GM18907 (cell line): ENCODE measurements around the gene C4orf50.
"Not testable (repeated sequence)": the region's sequence is repeated elsewhere in the genome, so short reads cannot be mapped to it uniquely, and the experiment has no call there.

Experiments
- ATAC-seq: cut with Tn5 transposase; IDR thresholded peaks from one replicate; pipeline ENCODE4 v1.9.1; 2021; ENCODE audit warnings: mild to moderate bottlenecking, moderate library complexity; ENCODE audit not compliant: unreplicated experiment

Gene C4orf50

DNA sequence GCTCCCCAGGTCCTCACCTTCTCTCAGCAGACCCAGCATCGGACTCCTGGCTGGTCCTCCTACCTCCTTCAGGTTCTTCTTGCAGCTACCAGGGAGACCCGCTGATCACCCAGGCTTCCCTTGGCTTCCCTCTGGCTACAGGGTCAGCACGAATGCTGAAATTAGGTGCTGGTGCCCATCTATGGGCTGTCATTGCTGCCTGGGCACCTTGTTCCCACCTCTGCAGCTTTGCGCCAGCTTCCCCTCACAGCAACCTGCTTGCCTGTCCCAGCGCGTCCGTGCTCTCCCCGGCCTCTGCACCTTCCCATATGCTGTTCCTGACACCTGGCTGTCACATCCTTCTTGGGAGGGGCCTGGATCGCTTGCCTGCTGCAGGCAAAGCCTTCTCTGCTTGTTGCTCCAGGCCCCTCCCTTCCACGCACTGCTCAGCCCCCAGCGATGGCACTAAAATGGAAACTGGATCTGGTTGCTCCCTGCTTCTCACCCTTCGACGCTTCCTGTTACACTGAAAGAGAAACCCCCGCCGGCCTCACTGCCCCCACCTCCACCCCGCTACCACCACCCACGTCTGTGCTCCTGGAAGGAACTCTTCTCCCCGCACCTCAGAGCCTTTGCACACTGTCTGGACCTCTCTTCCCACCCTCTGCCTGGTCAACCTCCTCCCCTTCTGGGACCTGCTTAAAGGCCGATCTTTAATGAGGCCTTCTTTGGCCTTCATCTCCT lies 22.2 kb downstream of the C4orf50 start:
- no peak for ATAC-seq

DNA sequence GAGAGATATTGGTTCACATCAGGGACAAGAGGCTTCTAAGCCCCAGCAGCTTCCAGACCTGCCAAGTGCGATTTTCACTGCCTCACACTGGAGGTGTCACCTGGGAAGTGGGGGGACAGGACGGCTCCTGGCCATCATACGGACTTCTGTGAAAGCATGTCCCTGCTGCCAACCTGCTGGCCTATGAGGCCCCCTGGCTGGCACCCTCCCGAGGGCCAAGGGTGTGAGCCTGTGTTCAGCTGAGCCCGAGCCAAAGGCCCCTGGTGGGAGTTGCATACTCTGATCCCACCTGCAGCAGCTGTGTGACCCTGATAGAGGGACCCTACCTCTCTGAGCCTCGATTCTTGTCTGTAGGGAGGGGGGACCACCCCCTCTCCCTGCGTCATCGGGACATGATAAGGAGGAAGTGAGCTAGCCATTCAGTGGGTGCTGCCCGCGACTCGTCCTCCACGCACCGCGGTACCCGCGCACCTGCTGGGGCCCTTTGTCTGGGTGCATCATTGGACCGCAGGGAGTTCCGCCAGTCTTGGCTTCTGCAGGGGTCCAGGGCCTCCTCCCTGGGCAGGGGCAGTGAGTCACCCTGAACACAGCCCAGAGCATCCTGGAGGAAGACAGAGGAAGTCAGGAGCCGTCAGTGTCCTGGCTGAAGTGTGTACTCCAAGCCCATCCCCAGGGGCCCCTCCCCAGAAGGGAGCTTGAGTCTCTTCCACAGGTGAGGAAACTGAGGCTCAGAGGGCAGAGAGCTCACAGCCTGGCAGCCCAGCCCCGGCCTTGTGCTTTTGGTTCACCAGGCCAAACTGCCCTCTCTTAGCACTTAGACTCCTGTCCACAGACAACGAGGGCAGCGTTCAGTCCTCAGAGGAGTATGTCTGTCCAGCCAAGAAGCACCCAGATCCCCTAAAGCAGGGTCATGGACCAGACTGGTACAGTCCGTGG lies 24.1 kb downstream of the C4orf50 start:
- no peak for ATAC-seq

DNA sequence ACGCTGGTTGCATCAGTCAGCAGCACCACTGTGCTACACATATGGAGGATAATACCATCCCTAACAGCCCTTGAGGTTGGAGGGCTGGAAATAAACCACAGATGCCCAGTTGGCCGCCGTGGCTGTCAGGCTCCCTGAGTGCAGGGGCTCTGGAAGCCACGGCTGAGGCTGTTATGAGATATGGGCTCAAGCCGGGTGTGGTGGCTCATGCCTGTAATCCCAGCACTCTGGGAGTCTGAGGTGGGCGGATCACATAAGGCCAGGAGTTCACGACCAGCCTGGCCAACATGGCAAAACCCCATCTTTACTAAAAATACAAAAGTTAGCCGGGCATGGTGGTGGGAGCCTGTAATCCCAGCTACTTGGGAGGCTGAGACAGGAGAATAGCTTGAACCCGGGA lies 24.9 kb downstream of the C4orf50 start:
- not testable (repeated sequence) for ATAC-seq

DNA sequence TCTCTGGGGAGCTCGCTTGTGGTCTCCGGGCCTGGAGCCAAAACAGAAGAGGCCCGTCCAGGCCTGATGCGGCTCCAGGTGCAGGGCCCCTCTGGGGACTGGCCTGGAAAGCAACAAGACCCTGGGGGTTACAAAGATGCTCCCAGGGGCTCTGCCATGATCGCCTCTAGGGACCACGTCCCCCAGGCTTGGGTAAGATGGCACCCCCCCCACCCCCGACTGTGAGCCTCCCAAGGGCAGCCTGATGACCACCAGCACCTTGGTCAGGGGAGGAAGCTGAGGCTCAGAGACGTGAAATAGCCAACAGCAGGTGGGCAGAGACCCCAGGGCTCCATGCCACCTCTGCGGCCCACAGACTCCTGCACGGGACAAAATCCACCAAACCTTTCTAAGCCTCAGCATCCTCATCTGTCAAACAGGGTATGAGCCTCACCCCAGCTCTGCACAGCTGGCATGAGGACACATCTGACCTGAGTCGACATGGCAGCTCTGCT lies 25.4 kb downstream of the C4orf50 start:
- ATAC-seq: no peak

DNA sequence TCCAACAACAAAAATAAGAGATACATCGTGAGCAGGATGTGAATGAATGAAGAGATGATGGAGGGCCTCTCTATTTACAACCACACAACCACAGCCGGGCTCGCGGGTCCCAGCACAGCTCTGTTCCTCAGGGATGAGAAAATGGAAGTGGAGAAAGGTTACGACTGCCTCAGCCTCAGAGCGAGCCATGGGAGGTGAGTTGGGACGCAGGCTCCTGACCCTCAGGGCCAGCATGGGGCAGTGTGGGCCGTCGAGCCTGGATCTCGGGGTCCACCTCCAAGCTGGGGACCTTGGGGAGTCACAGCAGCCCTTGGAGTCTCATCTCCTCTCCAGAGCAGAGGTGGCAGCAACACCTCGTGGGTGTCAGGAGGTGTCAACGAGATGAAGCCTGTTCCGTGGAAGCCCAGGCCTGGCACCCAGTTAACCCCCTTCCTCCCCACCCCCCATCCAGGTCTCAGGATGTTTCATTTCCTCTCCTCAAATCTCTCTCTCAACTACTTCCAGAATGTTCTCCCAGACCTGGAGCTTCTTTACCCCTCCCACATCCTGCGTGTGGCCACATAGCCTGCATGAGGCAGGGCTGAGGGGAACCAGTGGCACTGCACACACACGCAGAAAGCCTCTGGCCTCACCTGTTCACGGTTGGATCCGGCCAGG lies 25.9 kb downstream of the C4orf50 start:
- ATAC-seq: no peak

DNA sequence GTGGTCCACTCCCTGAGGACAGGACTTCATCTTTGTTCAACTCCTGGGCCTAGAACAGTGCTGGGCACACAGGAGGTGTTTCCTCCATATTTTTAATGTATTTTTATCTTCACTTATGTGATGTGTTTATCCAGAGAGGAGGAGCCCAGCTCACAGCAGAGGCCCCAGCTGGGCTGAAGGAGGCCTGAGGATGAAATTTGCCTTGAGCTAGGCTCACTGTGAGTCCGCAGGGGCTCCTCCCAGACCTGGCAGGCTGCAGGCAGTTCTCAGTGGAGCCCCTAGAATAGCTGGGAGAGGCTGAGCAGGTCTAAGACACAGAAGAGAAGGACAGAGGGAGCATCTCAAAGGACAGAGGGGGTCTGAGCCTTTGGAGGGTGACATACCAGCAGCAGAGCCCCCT lies 26.8 kb downstream of the C4orf50 start:
- ATAC-seq: no peak

DNA sequence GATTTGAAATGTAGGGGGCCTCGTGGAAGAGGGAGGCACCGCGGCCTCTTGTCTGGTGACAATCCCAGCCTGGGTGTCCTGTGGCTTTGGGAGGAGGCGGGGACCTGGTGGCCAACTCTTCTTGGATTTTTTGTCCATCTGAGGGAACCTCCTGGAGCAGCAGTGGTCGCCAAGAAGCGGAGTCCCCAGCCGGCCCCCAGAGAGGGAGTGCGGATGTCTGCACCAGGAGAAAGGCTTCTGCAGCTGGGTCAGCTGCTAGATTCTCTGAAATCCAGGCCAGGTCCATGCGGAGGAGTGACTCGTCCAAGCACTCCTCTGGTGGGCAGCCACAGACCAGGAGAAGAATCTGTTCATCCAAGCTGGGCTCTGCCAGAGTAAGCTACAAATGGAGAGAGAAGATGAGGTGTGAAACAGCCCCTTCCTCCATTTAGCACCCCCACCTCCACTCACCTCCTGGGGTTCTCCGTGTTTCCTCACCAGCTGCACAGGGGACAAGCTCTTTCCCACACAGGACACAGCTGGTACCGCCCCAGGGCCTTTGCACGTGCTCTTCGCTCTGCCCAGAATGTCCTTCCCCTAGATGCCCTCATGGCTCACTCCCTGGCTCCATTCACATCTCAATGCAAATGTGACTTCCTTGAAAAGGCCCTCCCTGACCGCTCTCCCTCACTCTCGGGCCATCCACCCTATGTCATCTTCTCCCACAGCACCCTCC lies 27.6 kb downstream of the C4orf50 start:
- ATAC-seq: no peak

DNA sequence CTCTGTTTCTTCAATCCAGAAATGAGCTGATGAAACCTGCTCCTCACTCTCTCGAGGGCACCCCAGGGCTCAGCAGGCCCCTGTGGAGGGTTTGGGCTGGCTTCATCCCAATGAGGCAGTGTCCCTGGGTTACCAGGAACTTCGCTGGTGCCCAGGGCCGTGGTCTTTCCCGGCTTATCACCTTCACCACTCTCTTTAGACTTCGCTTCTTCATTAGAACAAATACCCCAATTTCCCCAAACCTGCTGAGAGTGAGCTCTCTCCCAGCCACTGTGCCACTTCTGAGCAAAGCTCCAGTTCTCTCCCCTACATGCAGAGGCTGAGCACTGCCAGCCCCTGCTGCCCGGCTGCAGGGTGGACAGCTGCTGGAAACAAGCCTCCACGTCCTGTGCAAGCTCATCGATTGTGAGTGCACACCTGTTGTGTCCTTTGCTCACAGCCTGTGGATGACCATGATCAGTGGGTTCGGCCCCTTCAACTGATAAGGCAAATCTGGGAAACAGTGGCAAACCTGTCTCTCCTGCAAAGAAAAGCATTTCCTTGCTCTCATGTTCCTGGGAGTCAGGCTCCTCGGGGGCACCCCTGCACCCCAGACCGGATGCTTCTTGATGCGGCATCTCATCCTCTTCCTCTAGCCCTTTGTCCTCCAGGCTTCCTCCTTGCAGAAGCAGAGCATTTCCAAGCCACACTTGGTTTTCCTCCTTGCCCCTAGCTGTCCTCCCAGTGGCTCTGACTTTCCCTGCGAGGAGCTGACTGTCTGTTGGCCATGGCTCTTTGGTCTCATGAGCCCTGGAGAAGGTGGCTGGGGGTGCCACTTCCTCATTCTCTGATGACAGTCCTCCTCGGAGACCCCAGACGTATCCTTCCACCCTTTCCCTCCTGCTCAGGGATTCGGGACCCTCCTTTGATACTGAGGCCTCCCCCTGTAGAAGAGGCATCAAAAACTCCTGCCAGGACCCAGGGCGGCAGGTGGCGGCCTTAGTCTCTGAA lies 28.7 kb downstream of the C4orf50 start:
- no peak for ATAC-seq

DNA sequence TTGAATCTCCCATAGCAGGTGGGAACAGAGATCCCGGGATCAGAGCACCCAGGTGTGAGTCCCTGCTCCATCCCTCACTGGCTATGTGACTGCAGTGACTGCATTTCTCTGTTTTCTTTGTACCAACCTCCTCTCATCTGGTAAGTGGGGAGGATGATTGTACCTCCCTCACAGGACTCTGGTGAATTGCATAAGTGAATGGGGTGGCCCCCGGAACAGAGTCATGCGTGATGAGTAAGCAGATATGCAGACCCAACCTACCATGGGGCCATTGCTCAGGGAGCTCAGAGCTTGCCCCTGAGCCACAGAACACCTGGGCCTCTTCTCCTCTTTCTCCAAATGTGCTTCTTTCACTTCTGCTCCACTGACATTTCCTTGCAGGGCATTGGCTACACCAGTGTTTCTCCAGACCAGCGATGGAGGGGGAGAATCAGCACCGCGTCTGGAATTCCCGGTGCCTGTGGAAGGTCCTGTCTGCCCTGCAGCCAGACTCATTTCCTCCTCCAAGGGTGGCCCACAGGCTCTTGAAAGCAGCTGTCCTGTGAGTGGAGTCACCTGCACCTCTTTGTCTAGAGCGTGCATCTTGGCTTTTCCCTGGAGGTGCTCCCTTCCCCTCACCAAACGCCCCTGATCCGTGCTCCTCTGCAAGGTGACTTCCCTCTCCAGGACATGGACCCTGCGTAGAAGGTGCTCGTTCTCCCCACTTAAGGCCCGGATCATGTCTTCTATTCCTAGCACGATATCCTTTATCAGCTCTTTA lies 30.0 kb downstream of the C4orf50 start:
- ATAC-seq: no peak

DNA sequence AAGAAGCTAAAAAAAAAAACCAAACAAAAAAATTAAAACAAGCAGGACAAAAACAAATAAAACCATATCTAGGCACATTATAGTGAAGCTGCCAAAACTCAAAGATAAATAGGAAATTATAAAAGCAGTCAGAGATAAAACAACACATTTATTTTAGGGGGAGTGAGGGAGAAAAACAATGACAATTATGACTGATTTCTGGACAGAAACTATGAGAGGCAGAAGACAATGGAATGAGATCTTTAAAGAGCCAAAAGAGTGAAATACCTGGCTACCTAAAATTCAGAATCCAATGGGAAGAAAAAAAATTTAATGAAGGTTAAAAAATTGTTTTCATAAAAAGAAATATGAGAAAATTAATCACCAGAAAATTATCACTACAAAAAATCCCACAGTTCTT lies 33.4 kb downstream of the C4orf50 start:
- no peak for ATAC-seq

DNA sequence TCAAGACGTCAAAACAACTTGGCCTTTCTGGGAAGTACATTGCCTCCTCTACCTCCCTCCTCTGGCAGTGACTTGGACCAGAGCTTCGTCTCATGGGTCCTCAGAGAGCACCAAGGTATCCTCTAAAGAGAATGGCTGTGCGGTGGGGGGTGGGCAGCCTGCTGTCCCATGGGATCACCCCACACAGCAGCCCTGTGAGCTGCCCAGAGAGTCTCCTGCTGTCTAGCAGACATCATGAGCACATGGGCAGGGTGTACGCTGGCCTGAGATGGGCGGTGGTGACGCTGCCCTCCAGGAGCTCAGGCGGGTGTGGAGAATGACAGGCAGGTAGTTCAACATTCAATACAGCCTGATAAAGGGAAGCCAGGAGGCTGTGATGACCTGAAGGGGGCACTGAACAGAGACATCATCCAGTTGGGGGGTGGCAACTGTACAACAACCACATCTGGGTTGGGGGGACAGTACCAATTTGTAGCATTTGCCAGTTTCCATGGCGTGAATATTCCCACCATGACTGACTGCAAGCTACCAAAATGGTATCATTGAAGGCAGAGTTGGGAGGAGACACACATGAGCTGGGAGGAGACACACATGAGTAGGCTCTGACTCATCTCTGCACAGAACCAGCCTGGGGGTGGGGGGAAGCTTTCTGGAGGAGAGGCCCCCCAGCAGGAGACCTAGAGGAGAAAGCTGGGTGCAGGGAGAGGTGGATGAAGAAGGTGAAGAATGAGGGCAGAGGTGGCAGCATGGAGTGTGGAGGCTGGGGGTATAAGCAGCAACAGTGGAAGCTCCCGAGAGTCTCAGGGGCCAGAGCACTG lies 35.9 kb downstream of the C4orf50 start:
- ATAC-seq: no peak

DNA sequence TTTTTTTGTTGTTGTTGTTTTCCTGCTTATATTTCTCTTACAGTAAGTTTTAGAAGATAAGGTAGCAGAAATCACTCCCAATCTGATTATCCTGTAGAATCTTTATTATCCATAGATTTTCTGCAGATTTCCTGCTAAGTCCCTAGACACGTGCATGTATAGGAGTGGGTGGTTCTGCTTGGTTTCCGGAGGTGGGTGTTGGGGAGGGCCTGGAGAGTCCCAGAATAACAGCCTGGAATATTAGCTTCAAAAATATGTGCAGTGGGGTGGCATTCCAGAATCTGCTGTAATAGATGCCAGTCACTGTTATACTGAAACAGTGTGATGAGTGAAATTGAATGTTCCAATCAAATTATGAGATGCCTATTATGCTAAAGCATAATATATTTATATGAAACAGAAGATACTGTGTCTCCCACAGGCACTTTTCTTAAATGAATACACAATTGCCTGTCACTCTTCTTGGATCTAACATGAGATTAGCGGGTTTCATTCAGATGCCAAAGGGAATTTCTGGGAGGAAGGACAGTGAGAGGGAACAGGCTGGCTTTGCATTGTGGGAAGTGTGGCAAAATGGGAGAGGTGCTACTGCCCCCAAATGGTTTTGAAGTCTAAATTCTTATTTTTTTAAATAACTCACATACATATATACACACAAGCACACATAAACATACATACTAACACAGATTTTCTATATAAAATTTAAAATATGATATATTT lies 37.6 kb downstream of the C4orf50 start:
- ATAC-seq: no peak

DNA sequence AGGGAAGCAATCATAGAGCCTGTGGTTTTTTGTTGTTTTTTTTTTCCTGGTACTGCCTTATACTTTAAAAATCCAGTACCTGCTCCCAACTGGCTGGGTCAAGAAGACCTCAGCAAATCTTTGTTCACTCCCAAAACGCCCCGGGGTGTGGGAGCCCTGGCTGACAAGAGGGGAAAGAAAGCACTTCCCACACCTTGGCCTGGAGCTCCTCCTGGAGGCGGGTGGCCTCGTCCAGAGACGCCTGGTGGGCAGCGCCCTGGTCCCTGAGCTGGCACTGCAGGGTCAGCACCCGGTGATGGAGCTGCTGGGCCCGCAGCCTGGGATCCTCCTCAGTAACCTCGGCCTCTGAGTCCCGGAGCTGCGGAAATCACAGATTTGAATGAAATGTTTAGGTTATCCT lies 38.2 kb downstream of the C4orf50 start:
- ATAC-seq: no peak

DNA sequence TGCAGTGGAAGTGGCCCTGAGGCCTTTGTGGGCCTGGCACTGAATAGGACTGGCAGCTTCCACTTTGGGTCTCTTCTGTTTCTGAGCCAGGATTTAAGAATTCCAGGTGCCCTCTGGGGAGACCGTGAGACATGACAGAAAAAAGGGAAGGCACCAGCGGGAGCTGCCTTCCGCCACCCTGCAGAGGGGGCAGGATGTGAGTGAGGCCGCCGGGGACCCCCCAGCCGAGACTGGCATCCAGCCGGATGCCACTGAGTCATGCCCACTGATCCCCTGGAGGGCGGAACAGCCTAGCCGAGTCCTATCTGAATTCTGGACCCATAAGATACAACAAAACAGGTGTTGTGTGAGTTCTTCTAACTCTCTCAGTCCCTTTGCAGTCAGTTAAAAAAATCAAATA lies 41.3 kb downstream of the C4orf50 start:
- no peak for ATAC-seq

DNA sequence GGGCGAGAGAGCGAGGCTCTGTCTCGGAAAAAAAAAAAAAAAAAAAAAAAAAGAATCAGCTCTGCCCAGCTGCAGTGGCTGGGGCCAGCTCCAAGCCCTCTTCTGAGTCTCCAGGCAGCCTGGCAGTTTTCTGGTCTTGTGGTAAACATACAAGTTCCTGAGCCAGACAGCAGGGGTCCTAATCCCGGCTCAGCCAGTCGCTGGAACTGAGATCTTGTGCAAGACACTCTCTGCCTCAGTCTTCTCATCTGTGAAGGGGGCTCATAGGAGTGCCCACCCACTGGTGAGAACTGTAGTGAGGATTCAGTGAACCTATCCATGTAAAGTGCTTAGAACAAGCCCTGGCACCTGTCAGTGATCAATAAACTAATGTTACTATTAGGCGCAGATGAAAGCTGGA lies 41.8 kb downstream of the C4orf50 start:
- ATAC-seq: no peak

DNA sequence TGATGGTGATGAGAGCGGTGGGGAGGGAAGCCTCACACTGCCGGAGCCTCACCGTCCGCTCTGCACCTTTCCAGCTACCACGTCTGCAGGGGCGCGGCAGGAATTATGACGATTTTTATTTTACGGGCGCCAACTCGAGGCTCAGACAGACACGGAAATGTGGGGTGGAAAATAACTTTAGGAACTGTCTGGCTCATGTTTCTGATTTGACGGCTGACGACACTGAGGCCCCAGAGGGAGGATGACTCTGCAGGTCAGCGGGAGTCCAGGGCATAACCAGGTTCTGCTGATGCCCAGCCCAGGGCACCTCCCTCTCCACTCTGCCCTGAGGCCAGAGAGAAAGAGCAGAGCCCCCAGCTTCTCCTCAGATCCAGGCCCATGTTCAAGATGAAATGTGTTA lies 43.9 kb downstream of the C4orf50 start:
- ATAC-seq: no peak

DNA sequence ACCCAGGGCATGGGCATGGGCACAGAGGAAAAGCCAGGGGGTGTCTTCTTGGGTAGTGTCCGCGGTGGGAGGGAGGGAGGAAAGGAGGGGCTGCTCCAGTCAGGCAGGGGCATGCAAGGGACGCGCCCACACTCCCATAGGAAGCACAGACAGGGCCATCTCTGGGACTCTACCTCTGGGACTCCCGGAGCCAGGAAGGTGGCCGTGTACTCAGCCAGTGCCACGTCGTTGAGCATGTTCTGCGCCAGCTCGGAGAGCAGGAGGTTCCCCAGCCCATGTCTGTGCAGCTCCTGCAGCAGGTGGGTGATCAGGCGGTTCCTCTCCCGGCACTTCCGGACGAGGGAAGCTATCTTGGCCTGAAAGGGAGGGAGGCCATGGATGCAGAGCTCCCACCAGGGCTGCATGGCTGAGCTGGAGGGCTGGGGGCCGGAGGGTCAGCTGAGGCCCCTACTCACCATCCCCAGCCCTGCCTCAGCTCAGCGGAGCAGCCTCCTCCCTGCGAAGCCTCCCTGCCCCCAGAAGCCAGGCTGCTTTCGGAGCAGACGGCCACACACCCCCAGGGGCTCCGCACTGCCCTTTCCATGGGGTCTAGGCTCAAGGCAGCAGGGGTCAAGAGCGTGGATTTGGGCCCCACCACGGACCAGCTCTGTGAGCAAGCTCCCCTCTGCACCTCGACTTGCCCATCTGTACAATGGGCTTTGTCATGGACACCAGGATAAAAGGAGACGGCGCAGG lies 44.6 kb downstream of the C4orf50 start:
- no peak for ATAC-seq
